K562 (cell line): ENCODE measurements around the gene NOSTRIN. TPM values are rescaled to one million over a fixed set of nuclear protein-coding genes. Genes with fewer than 3 reads are reported as not detected.

ENCODE experiments used
- ATAC-seq: fragments of 200-7000 bp; cut with Tn5 transposase; 3 replicates; pipeline ENCODE4 v1.9.1; 2020; ENCODE audit warnings: moderate library complexity
- Bru-seq: library from RNA; stranded (reverse); fragments of 400-500 nt; gene quantifications from one replicate; lab custom pipeline; 2021; lab: Mats Ljungman, UMichigan
- BruChase-seq, 2 experiments: library from RNA; stranded (reverse); fragments of 400-500 nt; gene quantifications; one replicate each; lab custom pipeline; 2021; lab: Mats Ljungman, UMichigan
- BruUV-seq: library from RNA; stranded (reverse); fragments of 400-500 nt; replicated peaks from 2 replicates; lab custom pipeline; 2021; lab: Mats Ljungman, UMichigan
- CTCF ChIA-PET: fragments of 300-600 bp; formaldehyde crosslinking; extraction: SDS; loops from one replicate; lab custom pipeline; 2021; ENCODE audit warnings: low intra/inter-chr PET ratio; lab: Yijun Ruan, JAX
- POLR2A ChIA-PET: fragments of 300-600, 350-650 bp; sonication (Branson Sonifier 250); formaldehyde crosslinking; extraction: SDS; loops from one replicate; lab custom pipeline; 2021; ENCODE audit warnings: antibody characterized with exemption, inconsistent platforms; lab: Yijun Ruan, JAX
- DNase-seq, 4 experiments: peaks; one replicate each; pipeline versions ENCODE4 v3.0.0 to v3.0.0-alpha.2; 2011 to 2018; ENCODE audit warnings: low spot score in 3 of 4, mixed read lengths in 3 of 4; ENCODE audit errors: extremely low read depth in 1 of 4
- FAIRE-seq: peaks from 2 replicates; lab custom pipeline; 2011; peaks lifted over from hg19 to GRCh38; lab: Jason Lieb, UNC
- H2AFZ ChIP-seq: 2 replicates; pipeline ENCODE4 v1.6.0; 2011; ENCODE audit warnings: low read depth, low read length, control low read depth, inconsistent platforms
- H3K27ac ChIP-seq: fragments of 200-600 bp; 3 replicates; pipeline ENCODE4 v1.8.0; 2011; ENCODE audit warnings: low read depth, mild to moderate bottlenecking, control low read depth, inconsistent platforms, low read length, moderate library complexity, mixed read lengths; ENCODE audit errors: extremely low read depth
- H3K27me3 ChIP-seq, 2 experiments: fragments of 300-600 bp in 1 of 2; 2 replicates in 1 of 2; 3 replicates in 1 of 2; pipeline versions ENCODE4 v1.6.0 to v1.8.0; 2011; ENCODE audit warnings: inconsistent platforms in 2 of 2, low read length in 2 of 2, mild to moderate bottlenecking in 1 of 2, mixed read lengths in 1 of 2, moderate library complexity in 1 of 2; ENCODE audit not compliant: control insufficient read depth in 2 of 2, insufficient read depth in 2 of 2
- H3K36me3 ChIP-seq: fragments of 300-600 bp; 3 replicates; pipeline ENCODE4 v1.8.0; 2011; ENCODE audit warnings: mild to moderate bottlenecking, low read length, inconsistent platforms; ENCODE audit not compliant: control insufficient read depth, insufficient read depth
- H3K4me1 ChIP-seq, 2 experiments: fragments of 200-600 bp in 1 of 2; replicated peaks in 1 of 2; 2 replicates in 1 of 2; 3 replicates in 1 of 2; pipeline versions ENCODE4 v1.5.1 to v1.8.0; 2011; ENCODE audit warnings: inconsistent platforms in 2 of 2, low read length in 2 of 2, mild to moderate bottlenecking in 1 of 2, mixed read lengths in 1 of 2, moderate library complexity in 1 of 2; ENCODE audit not compliant: control insufficient read depth in 2 of 2, insufficient read depth in 2 of 2
- H3K4me2 ChIP-seq: 2 replicates; pipeline ENCODE4 v1.6.1; 2011; ENCODE audit warnings: low read length, control low read depth, inconsistent platforms, mixed read lengths; ENCODE audit not compliant: insufficient read depth
- H3K4me3 ChIP-seq: fragments of 200-600 bp; sonication (generic), shearing (Covaris generic); 2 replicates; pipeline ENCODE4 v1.5.1; 2016; ENCODE audit warnings: control low read depth, inconsistent platforms
- H3K79me2 ChIP-seq: fragments of 200-600 bp; 3 replicates; pipeline ENCODE4 v1.8.0; 2011; ENCODE audit warnings: low read length, inconsistent platforms; ENCODE audit not compliant: control insufficient read depth, insufficient read depth
- H3K9ac ChIP-seq, 2 experiments: 2 replicates each; pipeline versions ENCODE4 v1.6.0 to v1.6.1; 2011; ENCODE audit warnings: low read depth in 2 of 2, low read length in 2 of 2, control low read depth in 1 of 2, inconsistent platforms in 1 of 2, mild to moderate bottlenecking in 1 of 2, mixed read lengths in 1 of 2; ENCODE audit not compliant: insufficient read depth in 1 of 2
- H3K9me1 ChIP-seq: one replicate; pipeline ENCODE4 v1.6.0; 2011; ENCODE audit warnings: inconsistent platforms, mild to moderate bottlenecking, low read length, moderate library complexity; ENCODE audit not compliant: control insufficient read depth, insufficient read depth
- H3K9me3 ChIP-seq: replicated peaks from 2 replicates; pipeline ENCODE4 v1.5.1; 2011; ENCODE audit warnings: low read depth, low read length, inconsistent platforms; ENCODE audit not compliant: control insufficient read depth, insufficient read depth
- H4K20me1 ChIP-seq: replicated peaks from 2 replicates; pipeline ENCODE4 v1.6.1; 2011; ENCODE audit warnings: low read length, inconsistent platforms, mixed read lengths; ENCODE audit not compliant: control insufficient read depth, insufficient read depth
- CBX2 ChIP-seq: fragments of 200-600 bp; sonication (generic); IDR thresholded peaks from one replicate; pipeline ENCODE4 v1.6.1; 2012; ENCODE audit warnings: mild to moderate bottlenecking, low read length, inconsistent platforms; ENCODE audit not compliant: insufficient read depth, poor library complexity, severe bottlenecking
- CHD2 ChIP-seq: IDR thresholded peaks from 2 replicates; pipeline ENCODE4 v1.6.1; 2011; ENCODE audit warnings: low read depth, low read length
- HEY1 ChIP-seq: fragments of 250-450 bp; sonication (Bioruptor Pico); IDR thresholded peaks from 2 replicates; pipeline ENCODE4 v1.5.0; 2020; ENCODE audit warnings: mild to moderate bottlenecking, moderate library complexity, borderline replicate concordance
- ID3 ChIP-seq, 2 experiments: fragments of 250-450 bp in 1 of 2; fragments of 450-650 bp in 1 of 2; sonication (Bioruptor Pico) in 1 of 2; IDR thresholded peaks; 2 replicates each; pipeline versions ENCODE4 v1.6.1 to v1.8.0; 2016 to 2021; ENCODE audit warnings: mild to moderate bottlenecking in 2 of 2, moderate library complexity in 2 of 2, missing compliant biosample characterization in 1 of 2, missing genetic modification characterization in 1 of 2
- ILK ChIP-seq: fragments of 450-650 bp; IDR thresholded peaks from 2 replicates; pipeline ENCODE4 v1.6.1; 2016; ENCODE audit warnings: missing genetic modification characterization, low read depth, mild to moderate bottlenecking, missing compliant biosample characterization, moderate library complexity, borderline replicate concordance
- KAT8 ChIP-seq: fragments of 450-650 bp; IDR thresholded peaks from 2 replicates; pipeline ENCODE4 v1.6.1; 2016; ENCODE audit warnings: low read depth, mild to moderate bottlenecking
- MAZ ChIP-seq, 2 experiments: fragments of 450-650 bp in 1 of 2; sonication (generic) in 1 of 2; formaldehyde crosslinking; IDR thresholded peaks in 1 of 2; conservative IDR thresholded peaks in 1 of 2; 2 replicates each; pipeline versions ENCODE4 v1.4.0 to v1.5.0; 2020; ENCODE audit warnings: mild to moderate bottlenecking in 1 of 2, missing genetic modification reagents in 1 of 2
- MYNN ChIP-seq, 2 experiments: sonication (generic); formaldehyde crosslinking in 1 of 2; IDR thresholded peaks; 2 replicates each; pipeline versions ENCODE4 v1.5.0 to v1.6.1; 2016 to 2020; ENCODE audit warnings: antibody characterized with exemption in 1 of 2, missing genetic modification reagents in 1 of 2
- RFX5 ChIP-seq: IDR thresholded peaks from 2 replicates; pipeline ENCODE4 v1.6.1; 2011; ENCODE audit warnings: low read depth, mild to moderate bottlenecking, improper control_type of control experiment, low read length
- SIN3B ChIP-seq: fragments of 450-650 bp; IDR thresholded peaks from 2 replicates; pipeline ENCODE4 v1.6.1; 2017; ENCODE audit warnings: low read depth, mild to moderate bottlenecking, moderate library complexity
- U2AF1 ChIP-seq: fragments of 200-400 bp; formaldehyde crosslinking; optimal IDR thresholded peaks from 2 replicates; pipeline ENCODE3; 2017; ENCODE audit warnings: mild to moderate bottlenecking, low read depth, low read length, moderate library complexity
- ZC3H4 ChIP-seq: sonication (generic); formaldehyde crosslinking; IDR thresholded peaks from 2 replicates; pipeline ENCODE4 v1.9.0; 2021; ENCODE audit warnings: missing genetic modification reagents, borderline replicate concordance
- ZNF217 ChIP-seq: sonication (generic); formaldehyde crosslinking; IDR thresholded peaks from 2 replicates; pipeline ENCODE4 v1.8.0; 2022; ENCODE audit warnings: mild to moderate bottlenecking, missing genetic modification reagents
- ZNF780A ChIP-seq: fragments of 250-450 bp; sonication (Bioruptor Pico); IDR thresholded peaks from 2 replicates; pipeline ENCODE4 v1.5.0; 2021; ENCODE audit warnings: mild to moderate bottlenecking
- ZZZ3 ChIP-seq: fragments of 450-650 bp; IDR thresholded peaks from 2 replicates; pipeline ENCODE4 v1.6.1; 2016; ENCODE audit warnings: antibody characterized with exemption, mild to moderate bottlenecking, moderate library complexity
- WGBS: fragments of 100-300 bp; shearing (Covaris generic); methylation state at CpG from one replicate; pipeline ENCODE4 v1.1.6; 2016; ENCODE audit warnings: low coverage, mixed read lengths; ENCODE audit not compliant: insufficient coverage; ENCODE audit errors: missing lambda C conversion rate; 5-methylcytosine and 5-hydroxymethylcytosine counted together
- in situ Hi-C: fragments of 300-500 bp; cut with MboI; formaldehyde crosslinking; loops from 4 replicates; pipeline ENCODE4 v1.15.0; 2018; ENCODE audit warnings: inconsistent platforms, mixed read lengths
- intact Hi-C: fragments of 100-400 bp; cut with micrococcal nuclease; formaldehyde crosslinking; loops from 2 replicates; pipeline ENCODE4 v1.14.2; 2022
- long read RNA-seq, 3 experiments: library from polyadenylated mRNA in 2 of 3; library from RNA in 1 of 3; unstranded in 2 of 3; stranded (forward) in 1 of 3; transcript quantifications; one replicate each; pipeline ENCODE4 v2.0.0, GENCODE V29; 2019 to 2022
- polyA minus RNA-seq, 3 experiments: library from RNA; depleted of rRNA, polyadenylated mRNA; stranded (reverse); fragments of >200 nt; gene quantifications; 2 replicates each; pipeline ENCODE4 v1.2.3, GENCODE V29; 2011
- polyA plus RNA-seq, 8 experiments: library from polyadenylated mRNA; depleted of rRNA in 4 of 8; stranded (reverse) in 5 of 8; unstranded in 3 of 8; fragments of >200 nt; fragmentation: Nextera tagmentation in 2 of 8; fragmentation: Illumina TruSeq in 1 of 8; extraction: Ambion mirVana in 2 of 8; extraction: Trizol in 1 of 8; gene quantifications; 2 replicates each; pipeline versions ENCODE4 v1.2.1 to v1.2.3, GENCODE V29; 2011 to 2014; ENCODE audit warnings: inconsistent platforms in 1 of 8, missing spikeins in 1 of 8
- total RNA-seq, 7 experiments: library from RNA; depleted of rRNA in 6 of 7; stranded (reverse); fragments of >200 nt in 6 of 7; fragmentation: Illumina TruSeq in 2 of 7; extraction: Trizol in 2 of 7; gene quantifications; 2 replicates each; pipeline versions ENCODE4 v1.2.1 to v1.2.3, GENCODE V29; 2011 to 2021; ENCODE audit warnings: low replicate concordance in 1 of 7

NOSTRIN gene
- 31.6 and 70.5 TPM in 2 replicates for total RNA-seq (2011; cell fraction: chromatin; rRNA removed; ENCODE audit: low replicate concordance)
- total RNA-seq (2011; cell fraction: nucleolus; rRNA removed) = 13.3 and 16.6 TPM in 2 replicates
- total RNA-seq (2011; cell fraction: nucleoplasm; rRNA removed) = 34.2 and 67.0 TPM in 2 replicates
- total RNA-seq (2014; rRNA removed) (33.8 and 51.0 TPM in 2 replicates), total RNA-seq (2014; rRNA removed; fragmentation: Illumina TruSeq; extraction: Trizol) (68.1 and 86.4 TPM in 2 replicates), total RNA-seq (2015; rRNA removed; fragmentation: Illumina TruSeq; extraction: Trizol) (46.2 and 51.9 TPM in 2 replicates), total RNA-seq (2021) (50.9 and 56.3 TPM in 2 replicates), polyA plus RNA-seq (2011; rRNA removed) (13.8 and 26.7 TPM in 2 replicates), polyA plus RNA-seq (2014; fragmentation: Illumina TruSeq; extraction: Trizol) (73.0 and 81.1 TPM in 2 replicates), polyA plus RNA-seq (2014; fragmentation: Nextera tagmentation; extraction: Ambion mirVana) (10 to 100 TPM; 51.9 to 82.9 TPM), polyA plus RNA-seq (2014; rRNA removed) (41.7 and 59.4 TPM in 2 replicates), polyA minus RNA-seq (2011; rRNA and poly(A)+ RNA removed) (30.8 and 41.4 TPM in 2 replicates), Bru-seq, nascent RNA (percentile 80 among the genes with signal in this experiment), BruChase-seq, experiment 1, labeled RNA remaining after a 2-hour chase (percentile 80 among the genes with signal in this experiment), BruChase-seq, experiment 2, labeled RNA remaining after a 6-hour chase (percentile 74 among the genes with signal in this experiment)
- polyA plus RNA-seq (2011; cell fraction: cytosol; rRNA removed) = 2.5 and 3.7 TPM in 2 replicates
- 13.8 and 19.0 TPM in 2 replicates for polyA plus RNA-seq (2011; cell fraction: nucleus; rRNA removed)
- polyA plus RNA-seq (2012) = 33.4 and 74.8 TPM in 2 replicates
- 6.0 and 9.7 TPM in 2 replicates for polyA minus RNA-seq (2011; cell fraction: cytosol; rRNA and poly(A)+ RNA removed)
- polyA minus RNA-seq (2011; cell fraction: nucleus; rRNA and poly(A)+ RNA removed) = 40.0 and 42.3 TPM in 2 replicates
- long read RNA-seq, experiment 1, transcript NOSTRIN-201 (16 exons, 2,294 nt) = major isoform, 10 of 38 reads
- long read RNA-seq, experiment 1, partial matches to known transcripts = 7 of 38 reads
- long read RNA-seq, experiment 1, other reads (novel, unspliced or antisense) = 20 of 38 reads
- long read RNA-seq, experiment 2, partial matches to known transcripts = 11 of 51 reads
- long read RNA-seq, experiment 2, other reads (novel, unspliced or antisense) = 40 of 51 reads
- long read RNA-seq, experiment 3, transcript NOSTRIN-201 (16 exons, 2,294 nt) = major isoform, 10 of 24 reads
- long read RNA-seq, experiment 3, partial matches to known transcripts = 4 of 24 reads
- long read RNA-seq, experiment 3, other reads (novel, unspliced or antisense) = 10 of 24 reads

GRCh38 chr2:168801961-168802858 lies at the start of gene NOSTRIN:
Gene NOSTRIN, plus strand, starts transcription at chr2:168802637. Its CDS starts 10 bp downstream, at chr2:168802647.
- BruUV-seq = TSS peak; percentile 77
- DNase-seq (peak; percentile 51 to 87 (median 61)), FAIRE-seq (peak; percentile 79), ATAC-seq (peak; percentile 68)
- POLR2A ChIA-PET = interaction anchor here (0.7 to 7.3 kb wide), 8 partner anchors 9 to 278 kb away, joined by 3 to 81 read pairs (median 4); no protein-coding TSS in a partner anchor
- Histone ChIP-seq H3K4me1 (peaks cover 18 to 81% of the 10 kb centered on the region in 2 experiments), H3K9me3 (no peaks in the 10 kb centered on the region), H3K27me3 (no peaks in the 10 kb centered on the region), H3K27ac (peak within 1 kb of the TSS; percentile 89), H3K9ac (peak within 1 kb of the TSS; percentile 67 to 87; a peak in 3 of 4 replicates), H3K79me2 (peaks cover 46% of the 10 kb centered on the region), H2AFZ (peak within 1 kb of the TSS; percentile 94), H3K9me1 (no peaks in the 10 kb centered on the region), H4K20me1 (no peaks in the 10 kb centered on the region), H3K4me2 (peak within 1 kb of the TSS; percentile 85), H3K4me3 (peak within 1 kb of the TSS; percentile 38), H3K36me3 (peaks cover 4% of the 10 kb centered on the region)
- WGBS = 7% methylated on average over 10 of the region's 10 CpGs
- in situ Hi-C loops (no loop called here), intact Hi-C loops (loop anchor here (1.0 to 10.0 kb wide), 3 partner anchors 28 to 857 kb away; no protein-coding TSS in a partner anchor)
- CTCF ChIA-PET = no interaction called here
- TF ChIP-seq ZC3H4 (CRISPR knock-in tag) = no peak
- TF ChIP-seq CHD2 = no peak
- TF ChIP-seq SIN3B = no peak
- peak in 1 of 2 experiments; percentile 46; a peak in 1 of 4 replicates for TF ChIP-seq MAZ (CRISPR knock-in tag; conservative IDR thresholded peaks at IDR 0.05 in 1 of 2, IDR thresholded peaks at IDR 0.05 in 1 of 2)
- TF ChIP-seq ZZZ3 = no peak
- TF ChIP-seq HEY1 = no peak
- TF ChIP-seq RFX5 = no peak
- no peak for TF ChIP-seq CBX2
- TF ChIP-seq MYNN (IDR thresholded peaks at IDR 0.05) = no peak
- no peak for TF ChIP-seq MYNN (CRISPR knock-in tag; IDR thresholded peaks at IDR 0.05)
- no peak for TF ChIP-seq KAT8
- TF ChIP-seq ILK (tag) = no peak
- TF ChIP-seq U2AF1 = no peak
- no peak for TF ChIP-seq ZNF780A (CRISPR knock-in tag)
- no peak for TF ChIP-seq ZNF217 (CRISPR knock-in tag)
- TF ChIP-seq ID3 (CRISPR knock-in tag; IDR thresholded peaks at IDR 0.05) = no peak
- no peak for TF ChIP-seq ID3 (tag; IDR thresholded peaks at IDR 0.05)
